OCI-LY7 (cell line): ENCODE data around the gene ELOB.

Source experiments
- CTCF ChIP-seq: fragments of 200-600 bp; sonication (generic); conservative IDR thresholded peaks from 2 replicates; pipeline ENCODE4 v1.5.1; 2014; ENCODE audit warnings: mild to moderate bottlenecking, antibody characterized with exemption, low read length, moderate library complexity, mixed read lengths
- EZH2phosphoT487 ChIP-seq: fragments of 200-600 bp; sonication (generic); IDR thresholded peaks from 2 replicates; pipeline ENCODE4 v1.6.1; 2018; ENCODE audit warnings: low read depth, borderline replicate concordance, mild to moderate bottlenecking, mixed run types, antibody characterized with exemption, low read length, moderate library complexity, mixed read lengths

- no peak for TF ChIP-seq CTCF
- no peak for TF ChIP-seq EZH2phosphoT487
Observed at GRCh38 chr16:2757344-2757743, 19.7 kb downstream of the ELOB start.
